ENCODE measurements around the gene TMEM272.

Gene TMEM272

GRCh38 chr13:51849145-51850101, 4.4 kb upstream of the TMEM272 start:
- no peak for DNase-seq

DNA sequence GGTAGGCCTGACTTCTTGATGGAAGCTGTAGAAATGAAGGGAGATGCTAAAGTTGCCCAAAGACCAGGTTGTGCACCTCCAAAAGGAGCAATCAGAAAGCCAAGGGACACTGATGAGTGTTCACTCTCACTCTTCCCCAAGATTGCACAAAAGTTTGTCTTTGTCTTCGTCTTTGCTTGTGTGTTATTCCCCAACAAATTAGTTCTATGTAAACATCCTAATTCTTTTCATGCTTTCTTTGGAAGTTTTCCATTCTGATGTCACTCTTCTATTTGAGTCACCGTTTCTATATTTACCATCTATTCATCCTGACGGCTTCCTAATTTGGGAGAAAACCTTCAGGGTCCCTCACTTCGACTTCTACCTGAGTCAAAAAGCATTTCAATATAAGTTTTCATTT, 3.7 kb upstream of the TMEM272 start:
- no peak for DNase-seq

DNA sequence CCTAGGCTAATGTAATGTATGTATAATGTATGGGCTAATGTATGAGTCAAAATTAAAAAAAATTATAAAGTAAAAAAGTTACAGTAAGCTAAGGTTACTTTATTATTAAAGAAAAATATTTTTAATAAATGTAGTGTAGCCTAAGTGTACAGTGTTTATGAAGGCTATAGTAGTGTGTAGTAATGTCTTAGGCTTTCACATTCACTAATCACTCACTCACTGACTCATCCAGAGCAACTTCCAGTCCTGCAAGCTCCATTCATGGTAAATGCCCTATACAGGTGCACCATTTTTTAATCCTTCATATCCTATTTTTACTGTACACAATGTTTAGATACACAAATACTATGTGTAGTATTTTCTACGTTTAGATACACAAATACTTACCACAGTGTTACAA, 1.8 kb upstream of the TMEM272 start:
- no peak for DNase-seq

GRCh38 chr13:51845574-51846318, 769 bp upstream of the TMEM272 start:
- DNase-seq = no peak

GRCh38 chr13:51843529-51843928, 1.4 kb downstream of the TMEM272 start:
- no peak for DNase-seq

DNA sequence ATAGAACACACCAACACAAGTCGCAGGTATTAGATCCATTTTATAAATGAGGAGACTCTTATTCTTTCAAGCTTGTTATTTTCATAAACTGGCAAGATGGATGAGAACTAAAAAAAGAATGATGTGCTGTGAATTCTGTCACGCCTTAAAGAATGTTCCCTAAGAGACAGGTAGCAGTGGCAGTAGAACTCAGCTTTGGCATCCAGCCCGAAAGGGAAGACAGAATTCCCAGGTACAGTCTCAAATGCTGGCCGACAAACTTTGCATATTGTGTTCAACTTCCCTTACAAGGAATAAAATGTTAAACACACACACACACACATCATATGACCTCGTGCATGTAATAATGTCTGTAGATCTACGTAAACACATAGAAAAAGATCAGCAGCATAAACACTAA, 3.2 kb downstream of the TMEM272 start:
- no peak for DNase-seq

DNA sequence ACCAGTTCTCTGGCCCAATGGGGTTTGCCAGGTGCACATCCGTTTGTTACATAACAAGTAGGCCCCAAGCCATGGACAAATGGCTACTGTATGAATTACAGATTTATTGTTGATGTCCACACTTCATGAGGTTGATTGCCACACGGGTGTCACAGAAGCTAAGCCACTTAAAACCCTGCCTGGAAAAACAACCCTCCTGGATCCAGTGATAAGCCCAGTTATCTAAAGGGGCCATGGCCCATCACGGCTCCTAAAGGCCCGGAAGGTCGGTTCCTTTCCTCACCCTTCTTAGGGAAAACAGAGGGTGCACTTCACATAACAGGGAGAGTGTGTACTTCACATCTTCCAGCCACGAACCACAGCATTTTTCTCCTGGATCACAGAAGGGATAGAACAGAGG, 4.1 kb downstream of the TMEM272 start:
- DNase-seq = no peak

DNA sequence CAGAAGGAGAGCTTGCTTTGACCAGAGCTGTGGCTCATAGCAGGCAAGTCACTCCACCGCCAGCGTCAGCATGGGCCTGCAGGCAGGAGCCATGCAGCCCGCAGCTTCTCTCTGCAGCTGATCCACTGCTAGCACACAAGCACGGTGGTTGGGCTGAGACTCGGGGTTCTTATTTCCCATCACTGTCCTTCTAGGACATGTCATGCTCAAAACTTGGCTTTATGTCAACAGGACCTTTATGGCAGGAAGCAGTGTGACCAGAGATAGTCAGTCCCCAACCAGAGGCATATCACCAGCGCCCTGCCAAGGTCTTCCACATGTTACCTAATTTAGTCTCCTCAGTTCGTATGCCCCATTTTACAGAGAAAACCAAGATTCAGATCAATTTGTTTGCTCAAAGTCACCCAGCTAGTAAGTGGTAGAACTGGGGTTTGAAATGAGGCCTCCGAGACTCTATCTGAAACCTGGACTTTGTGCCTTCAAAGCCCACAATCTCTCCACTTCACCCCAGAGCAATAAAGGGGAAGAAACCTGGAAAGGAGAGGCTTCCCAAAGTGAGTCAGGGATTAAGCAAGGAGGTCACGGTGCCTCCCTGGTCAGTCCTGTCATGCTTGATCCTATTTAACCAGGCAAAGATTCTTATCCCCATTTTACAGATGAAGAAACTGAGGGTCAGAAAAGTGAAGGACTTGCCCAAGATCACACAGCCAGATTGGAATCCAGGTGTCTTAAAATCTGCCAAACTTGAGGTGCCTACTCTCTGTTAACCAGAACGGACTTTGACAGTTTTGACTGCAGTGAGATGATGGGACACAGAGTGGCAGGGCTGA, 5.1 kb downstream of the TMEM272 start:
- DNase-seq = no peak

GRCh38 chr13:51838240-51838846, 6.6 kb downstream of the TMEM272 start:
- no peak for DNase-seq

- no peak for DNase-seq
Measured at GRCh38 chr13:51837016-51837415, 8.0 kb downstream of the TMEM272 start.

GRCh38 chr13:51834581-51835171, 10.3 kb downstream of the TMEM272 start:
- DNase-seq = no peak

- no peak for DNase-seq
Measured at GRCh38 chr13:51833980-51834379, 11.0 kb downstream of the TMEM272 start.

DNA sequence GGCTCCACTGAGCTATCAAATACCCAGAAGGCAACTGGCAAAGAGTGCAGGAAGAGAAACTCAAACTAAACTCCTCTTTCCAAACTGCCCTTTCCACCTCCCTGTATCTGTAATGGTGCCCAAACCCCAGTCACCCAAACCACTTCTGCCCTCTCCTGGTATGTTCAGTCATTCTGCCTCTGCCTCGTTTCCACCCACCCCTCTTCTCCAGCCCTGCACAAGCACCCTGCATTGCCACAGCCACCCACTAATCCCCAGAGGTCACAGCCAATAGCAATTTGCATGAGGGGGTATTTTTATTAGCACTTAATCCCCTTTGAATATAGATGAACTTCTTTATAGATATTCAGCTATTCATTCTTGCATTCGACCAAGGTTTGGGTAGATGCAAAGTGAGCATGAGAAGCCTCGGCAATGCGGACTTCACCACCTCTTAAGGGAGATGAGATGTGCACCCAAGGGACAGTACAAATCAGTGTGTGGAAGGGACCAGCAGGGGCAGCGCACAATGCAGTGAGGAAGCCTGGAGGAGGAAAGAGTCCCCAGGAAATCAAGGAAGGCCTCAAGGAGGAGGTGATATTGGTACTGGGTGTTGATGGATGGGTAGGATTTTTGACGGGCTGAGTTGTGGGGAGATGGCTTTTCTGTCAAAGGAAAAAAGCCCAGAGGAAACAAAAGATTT, 12.4 kb downstream of the TMEM272 start:
- DNase-seq = no peak

DNA sequence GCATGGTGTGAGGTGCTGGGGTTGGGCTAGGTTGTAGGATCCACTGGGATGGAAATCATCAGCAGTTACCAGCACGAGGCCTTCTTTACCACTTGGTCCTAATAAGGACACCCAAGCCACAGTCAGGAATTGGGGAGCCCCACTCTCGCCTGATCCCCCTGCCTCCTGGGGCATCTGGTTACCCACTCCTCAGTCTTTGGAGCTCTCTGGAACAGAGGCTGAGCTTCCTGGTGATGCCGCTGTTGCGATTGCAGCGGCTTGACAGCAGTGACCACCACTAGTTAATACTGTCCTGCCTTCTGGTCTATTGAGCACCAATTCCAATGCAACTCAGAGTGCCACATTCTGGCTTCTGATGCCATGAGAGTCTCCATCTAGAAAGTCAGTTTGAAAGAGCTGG, 13.5 kb downstream of the TMEM272 start:
- DNase-seq = no peak

DNA sequence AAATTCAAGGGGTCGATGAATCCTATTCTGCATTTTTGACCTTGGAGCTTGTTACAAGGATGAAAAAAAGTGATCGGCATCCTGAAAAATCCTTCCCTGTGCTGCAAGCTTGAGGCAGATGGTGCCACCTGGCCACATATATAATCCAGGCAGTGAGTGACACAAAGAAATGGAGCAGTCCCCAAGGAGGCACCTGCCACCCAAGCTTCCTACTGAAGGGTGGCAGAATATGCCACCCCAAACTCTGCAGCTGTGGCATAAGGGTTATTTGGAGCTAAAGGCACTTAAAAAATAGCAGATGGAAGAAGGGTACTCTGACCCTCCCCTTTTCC, 15.4 kb downstream of the TMEM272 start:
- no peak for DNase-seq

DNA sequence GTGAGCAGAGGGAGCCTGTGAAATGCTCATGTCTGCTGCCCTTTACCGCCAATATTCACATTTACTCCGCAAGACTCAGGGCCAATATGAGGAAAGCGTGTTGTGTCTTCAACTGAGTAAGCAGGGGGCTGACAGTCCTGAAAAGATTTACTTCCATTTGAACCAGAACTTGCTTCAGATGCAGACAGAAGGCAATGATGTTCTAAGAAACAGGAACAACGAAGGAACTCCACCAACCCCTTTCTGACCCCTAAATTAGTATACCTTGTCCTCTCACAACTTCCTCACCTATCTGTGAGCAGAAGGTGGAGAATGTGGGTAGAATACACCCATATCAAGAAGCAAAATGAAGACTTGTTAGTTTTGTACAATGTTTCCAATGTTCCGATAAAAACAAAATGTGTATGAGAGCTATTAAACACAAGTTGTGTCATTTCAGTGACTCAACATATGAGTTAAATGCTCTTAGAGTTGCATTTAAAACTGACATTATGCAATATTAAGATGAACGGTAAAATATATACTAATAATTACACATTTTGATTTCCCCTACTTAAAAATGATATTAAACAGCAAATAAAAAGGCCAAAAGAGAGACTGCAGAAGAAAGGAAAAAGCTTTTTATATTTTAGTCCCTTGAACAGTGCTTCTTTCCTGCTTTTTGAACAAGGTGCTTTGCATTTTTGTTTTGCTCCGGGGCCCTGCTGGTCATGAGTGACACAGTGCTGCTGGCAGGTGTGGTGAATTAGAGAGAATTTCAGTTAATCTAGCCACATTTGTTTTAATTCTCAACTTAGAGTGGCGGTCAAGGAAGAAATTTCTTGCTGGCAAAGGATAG, 16.0 kb downstream of the TMEM272 start:
- DNase-seq = no peak

DNA sequence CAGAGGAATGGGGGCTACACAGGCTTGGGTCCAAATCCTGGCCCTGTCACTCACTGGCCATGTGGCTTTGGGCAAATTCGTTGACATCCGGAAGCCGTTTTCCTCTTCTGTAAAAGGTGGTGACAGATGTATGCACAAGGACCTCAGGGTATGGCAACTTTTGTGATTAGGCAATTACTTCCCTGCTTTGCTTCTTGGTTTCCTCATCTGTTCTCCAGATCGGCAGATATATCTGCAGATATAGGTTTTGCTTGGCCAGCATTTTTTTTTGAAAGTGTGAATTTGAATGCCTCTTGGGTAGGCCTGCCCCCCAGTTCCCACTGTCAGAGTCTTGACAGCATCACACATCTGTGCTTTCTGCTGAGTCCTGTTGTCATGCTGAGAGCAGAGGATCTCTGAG, 17.7 kb downstream of the TMEM272 start:
- DNase-seq = no peak

- no peak for DNase-seq
Measured at GRCh38 chr13:51826606-51827005, 18.4 kb downstream of the TMEM272 start.

DNA sequence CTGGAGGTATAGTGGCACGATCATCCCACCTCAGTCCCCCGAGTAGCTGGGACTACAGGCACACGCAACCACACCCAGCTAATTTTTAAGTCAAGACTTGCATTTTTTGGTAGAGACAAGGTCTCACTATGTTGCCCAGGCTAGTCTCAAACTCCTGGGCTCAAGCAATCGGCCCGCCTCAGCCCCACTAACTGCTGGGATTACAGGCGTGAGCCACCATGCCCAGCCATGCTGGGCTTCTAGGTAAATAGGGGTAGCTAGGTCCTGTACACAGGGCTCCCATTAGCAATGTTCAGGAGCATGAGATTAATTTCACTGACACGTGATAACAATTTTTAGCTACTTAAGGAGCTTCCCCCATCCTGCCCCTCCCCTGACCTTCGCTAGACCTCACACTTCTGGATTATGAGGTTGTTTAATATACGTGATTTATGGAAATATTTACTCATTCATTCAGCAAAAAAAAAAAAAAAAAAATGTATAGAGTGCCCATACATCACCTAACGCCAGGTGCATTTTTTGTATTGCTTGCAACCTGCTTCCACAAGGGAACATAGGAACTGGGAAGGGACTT, 19.2 kb downstream of the TMEM272 start:
- DNase-seq = no peak

GRCh38 chr13:51825165-51825592, 19.8 kb downstream of the TMEM272 start:
- DNase-seq = no peak

Data from activated gamma-delta T cell (primary cell).